ENCODE measurements around the gene EYA3.

- TF ChIP-seq, protein P1, sequence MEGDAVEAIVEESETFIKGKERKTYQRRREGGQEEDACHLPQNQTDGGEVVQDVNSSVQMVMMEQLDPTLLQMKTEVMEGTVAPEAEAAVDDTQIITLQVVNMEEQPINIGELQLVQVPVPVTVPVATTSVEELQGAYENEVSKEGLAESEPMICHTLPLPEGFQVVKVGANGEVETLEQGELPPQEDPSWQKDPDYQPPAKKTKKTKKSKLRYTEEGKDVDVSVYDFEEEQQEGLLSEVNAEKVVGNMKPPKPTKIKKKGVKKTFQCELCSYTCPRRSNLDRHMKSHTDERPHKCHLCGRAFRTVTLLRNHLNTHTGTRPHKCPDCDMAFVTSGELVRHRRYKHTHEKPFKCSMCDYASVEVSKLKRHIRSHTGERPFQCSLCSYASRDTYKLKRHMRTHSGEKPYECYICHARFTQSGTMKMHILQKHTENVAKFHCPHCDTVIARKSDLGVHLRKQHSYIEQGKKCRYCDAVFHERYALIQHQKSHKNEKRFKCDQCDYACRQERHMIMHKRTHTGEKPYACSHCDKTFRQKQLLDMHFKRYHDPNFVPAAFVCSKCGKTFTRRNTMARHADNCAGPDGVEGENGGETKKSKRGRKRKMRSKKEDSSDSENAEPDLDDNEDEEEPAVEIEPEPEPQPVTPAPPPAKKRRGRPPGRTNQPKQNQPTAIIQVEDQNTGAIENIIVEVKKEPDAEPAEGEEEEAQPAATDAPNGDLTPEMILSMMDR (IDR thresholded peaks at IDR 0.05; ENCODE audit: insufficient read depth, low read depth, low read length): no peak
- no peak for TF ChIP-seq EZH2 (IDR thresholded peaks at IDR 0.05; ENCODE audit: insufficient read depth, low read length)
Measured at GRCh38 chr1:28130901-28131300, 42.5 kb upstream of the EYA3 start.
